ENCODE measurements around the gene ZNF385B. TPM values are rescaled to one million over a fixed set of nuclear protein-coding genes. Genes with fewer than 3 reads are reported as not detected.

The ZNF385B gene
- total and polyA plus RNA-seq, 11 donors, result 0.07 to 12.2 (median 2.3) TPM

DNA sequence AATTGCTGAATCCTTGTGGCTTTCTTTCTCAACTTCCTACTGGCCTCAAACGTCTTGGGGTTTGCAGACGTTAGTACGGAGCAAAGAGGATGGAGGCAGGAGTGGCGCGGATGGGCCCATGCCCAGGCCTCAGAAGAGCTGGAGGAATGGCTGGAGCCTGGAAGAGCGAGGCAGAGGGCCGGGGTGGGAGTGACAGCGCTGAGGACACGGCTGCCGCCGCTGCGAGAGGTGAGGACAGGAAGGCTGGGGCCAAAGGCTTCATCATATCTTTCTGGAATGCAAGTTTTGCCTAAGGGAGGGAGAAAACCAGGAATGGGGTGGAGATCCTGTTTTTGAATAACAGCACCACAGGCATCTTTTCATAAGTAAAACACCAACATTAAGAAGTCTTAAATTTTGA lies 418.2 kb downstream of the ZNF385B start:
- peak overlapping the region in 2 of 12 donors; percentile 19 to 32 for H3K27ac ChIP-seq
- 32 to 59% (median 44%) methylated on average over 12 of the region's 12 CpGs for WGBS, 4 donors

DNA sequence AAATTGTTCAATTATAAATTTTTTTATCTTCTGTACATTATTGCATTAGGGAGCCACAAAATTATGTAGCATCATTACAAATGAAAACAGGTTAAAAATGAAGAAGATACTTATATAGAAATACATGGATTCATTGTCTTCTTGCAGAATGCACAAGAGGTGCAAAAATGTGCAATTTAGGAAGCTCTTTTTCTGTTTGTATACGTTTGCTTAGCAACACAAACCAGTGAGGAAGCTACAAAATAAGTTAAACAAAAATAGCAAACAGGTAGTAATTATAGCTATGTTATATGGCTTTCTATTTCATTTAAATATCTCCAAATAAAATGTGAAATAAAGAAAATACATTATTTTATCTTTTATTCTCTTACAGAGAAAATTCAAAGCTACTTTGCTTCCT lies 419.2 kb downstream of the ZNF385B start:
- 71 to 84% (median 80%) methylated on average over 1 of the region's 1 CpG for WGBS, 4 donors
- intact Hi-C loops (cut with DNase I), result loop anchor here in 6 of 10 donors (2.0 to 10.0 kb wide), 4 partner anchors 223 to 677 kb away; no protein-coding TSS in a partner anchor
- Histone ChIP-seq H3K9me3 (no peaks in the 10 kb centered on the region), H3K36me3 (no peaks in the 10 kb centered on the region), H3K4me3 (no peak overlapping the region), H3K27me3 (peaks cover 0 to 7% (median 0%) of the 10 kb centered on the region in 9 donors), H3K27ac (no peak overlapping the region), H3K4me1 (peaks cover 0 to 11% (median 0%) of the 10 kb centered on the region in 12 donors)
- ATAC-seq, result no peak
- DNase-seq, result no peak
- TF ChIP-seq POLR2A (IDR thresholded peaks at IDR 0.05), result no peak
- TF ChIP-seq, protein P1, sequence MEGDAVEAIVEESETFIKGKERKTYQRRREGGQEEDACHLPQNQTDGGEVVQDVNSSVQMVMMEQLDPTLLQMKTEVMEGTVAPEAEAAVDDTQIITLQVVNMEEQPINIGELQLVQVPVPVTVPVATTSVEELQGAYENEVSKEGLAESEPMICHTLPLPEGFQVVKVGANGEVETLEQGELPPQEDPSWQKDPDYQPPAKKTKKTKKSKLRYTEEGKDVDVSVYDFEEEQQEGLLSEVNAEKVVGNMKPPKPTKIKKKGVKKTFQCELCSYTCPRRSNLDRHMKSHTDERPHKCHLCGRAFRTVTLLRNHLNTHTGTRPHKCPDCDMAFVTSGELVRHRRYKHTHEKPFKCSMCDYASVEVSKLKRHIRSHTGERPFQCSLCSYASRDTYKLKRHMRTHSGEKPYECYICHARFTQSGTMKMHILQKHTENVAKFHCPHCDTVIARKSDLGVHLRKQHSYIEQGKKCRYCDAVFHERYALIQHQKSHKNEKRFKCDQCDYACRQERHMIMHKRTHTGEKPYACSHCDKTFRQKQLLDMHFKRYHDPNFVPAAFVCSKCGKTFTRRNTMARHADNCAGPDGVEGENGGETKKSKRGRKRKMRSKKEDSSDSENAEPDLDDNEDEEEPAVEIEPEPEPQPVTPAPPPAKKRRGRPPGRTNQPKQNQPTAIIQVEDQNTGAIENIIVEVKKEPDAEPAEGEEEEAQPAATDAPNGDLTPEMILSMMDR (IDR thresholded peaks at IDR 0.05), result no peak

More for the DNA sequence above, 418.2 kb downstream of the ZNF385B start:
- Histone ChIP-seq H3K36me3 (no peaks in the 10 kb centered on the region), H3K9me3 (no peaks in the 10 kb centered on the region), H3K4me1 (peaks cover 0 to 11% (median 0%) of the 10 kb centered on the region in 12 donors), H3K4me3 (no peak overlapping the region), H3K27me3 (peaks cover 0 to 7% (median 0%) of the 10 kb centered on the region in 9 donors)
- TF ChIP-seq, protein P1 (IDR thresholded peaks at IDR 0.05), result no peak
- no peak for TF ChIP-seq POLR2A (IDR thresholded peaks at IDR 0.05)
- ATAC-seq (peak; percentile 26 to 56 (median 52)), DNase-seq (peak in 2 of 5 donors; percentile 36 to 58)
- intact Hi-C loops (cut with DNase I), result loop anchor here in 6 of 10 donors (2.0 to 10.0 kb wide), 4 partner anchors 224 to 678 kb away; no protein-coding TSS in a partner anchor

DNA sequence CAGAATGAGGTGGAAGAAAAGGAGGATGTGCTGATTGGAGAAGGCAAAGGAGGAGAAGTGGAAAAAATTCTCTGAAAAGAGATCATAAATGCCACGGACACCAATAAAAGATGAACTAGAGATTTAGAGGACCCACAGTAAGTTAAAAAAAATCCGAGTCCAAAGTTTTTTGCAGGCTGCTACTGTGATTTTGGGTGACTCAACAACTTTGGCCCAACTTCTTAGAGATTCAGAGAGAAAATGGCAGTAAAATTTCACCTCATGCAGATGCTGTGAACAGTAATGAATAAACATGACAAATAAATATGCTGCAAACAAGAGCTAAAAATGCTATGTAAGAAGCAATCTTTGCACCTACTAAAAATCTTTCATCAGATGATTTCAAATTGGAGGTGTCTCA lies 419.9 kb downstream of the ZNF385B start:
- 77 to 91% (median 84%) methylated on average over 2 of the region's 2 CpGs for WGBS, 4 donors
- H3K9me3 ChIP-seq, result no peaks in the 10 kb centered on the region
- H3K4me3 ChIP-seq, result no peak overlapping the region
- peaks cover 0 to 7% (median 0%) of the 10 kb centered on the region in 9 donors for H3K27me3 ChIP-seq
- DNase-seq (no peak), ATAC-seq (no peak)
- no peak for TF ChIP-seq POLR2A (IDR thresholded peaks at IDR 0.05)
- intact Hi-C loops (cut with DNase I), result loop anchor here in 6 of 10 donors (2.0 to 10.0 kb wide), 4 partner anchors 223 to 677 kb away; no protein-coding TSS in a partner anchor
- H3K4me1 ChIP-seq, result peaks cover 0 to 11% (median 0%) of the 10 kb centered on the region in 12 donors
- no peak overlapping the region for H3K27ac ChIP-seq
- H3K36me3 ChIP-seq, result no peaks in the 10 kb centered on the region

DNA sequence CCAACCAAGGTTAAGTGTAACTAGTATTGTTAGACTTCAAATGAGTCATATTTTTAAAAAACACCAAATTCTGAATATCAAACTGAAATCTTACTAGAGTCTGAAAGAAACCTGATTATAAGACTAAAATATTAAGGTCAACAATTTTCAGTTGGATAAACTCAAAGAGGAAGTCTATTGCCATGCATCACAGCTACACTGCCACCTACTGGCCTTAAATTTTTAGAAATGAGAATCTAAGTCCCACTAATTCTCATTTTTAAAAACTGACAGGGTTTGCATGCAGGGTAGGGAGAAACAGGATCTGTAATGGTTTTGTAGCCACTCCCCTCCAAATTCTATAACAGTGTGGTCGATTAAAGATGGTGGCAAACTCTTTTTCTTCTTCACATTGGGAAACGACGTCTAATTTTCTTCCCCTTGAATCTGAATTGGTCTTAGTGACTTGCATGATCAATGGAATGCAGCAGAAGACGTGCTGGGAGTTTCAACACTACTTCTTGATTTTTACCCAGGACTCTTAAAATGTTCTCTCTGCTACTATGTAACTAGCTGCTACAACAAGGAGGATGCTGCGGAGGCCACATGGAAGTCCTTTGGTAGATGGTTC lies 420.7 kb downstream of the ZNF385B start:
- TF ChIP-seq, protein P1 (IDR thresholded peaks at IDR 0.05), result peak; percentile 39 to 77 (median 62)
- no peak for TF ChIP-seq POLR2A (IDR thresholded peaks at IDR 0.05)
- no peak for ATAC-seq
- intact Hi-C loops (cut with DNase I), result loop anchor here in 6 of 10 donors (2.0 to 10.0 kb wide), 4 partner anchors 222 to 676 kb away; no protein-coding TSS in a partner anchor

More for the DNA sequence above, 420.7 kb downstream of the ZNF385B start:
- Histone ChIP-seq H3K4me1 (peaks cover 0 to 11% (median 0%) of the 10 kb centered on the region in 12 donors), H3K9me3 (no peaks in the 10 kb centered on the region), H3K36me3 (no peaks in the 10 kb centered on the region), H3K27ac (no peak overlapping the region), H3K4me3 (no peak overlapping the region), H3K27me3 (peaks cover 0 to 7% (median 0%) of the 10 kb centered on the region in 9 donors)
- WGBS, 4 donors, result 77 to 93% (median 82%) methylated on average over 5 of the region's 5 CpGs
- no peak for DNase-seq

All from heart left ventricle (tissue), 16 donors.